GM19463 (cell line): ENCODE results near the gene PASK.

Source experiments
- ATAC-seq: cut with Tn5 transposase; IDR thresholded peaks from one replicate; pipeline ENCODE4 v1.9.1; 2021; ENCODE audit warnings: mild to moderate bottlenecking, moderate library complexity; ENCODE audit not compliant: unreplicated experiment

PASK gene

DNA sequence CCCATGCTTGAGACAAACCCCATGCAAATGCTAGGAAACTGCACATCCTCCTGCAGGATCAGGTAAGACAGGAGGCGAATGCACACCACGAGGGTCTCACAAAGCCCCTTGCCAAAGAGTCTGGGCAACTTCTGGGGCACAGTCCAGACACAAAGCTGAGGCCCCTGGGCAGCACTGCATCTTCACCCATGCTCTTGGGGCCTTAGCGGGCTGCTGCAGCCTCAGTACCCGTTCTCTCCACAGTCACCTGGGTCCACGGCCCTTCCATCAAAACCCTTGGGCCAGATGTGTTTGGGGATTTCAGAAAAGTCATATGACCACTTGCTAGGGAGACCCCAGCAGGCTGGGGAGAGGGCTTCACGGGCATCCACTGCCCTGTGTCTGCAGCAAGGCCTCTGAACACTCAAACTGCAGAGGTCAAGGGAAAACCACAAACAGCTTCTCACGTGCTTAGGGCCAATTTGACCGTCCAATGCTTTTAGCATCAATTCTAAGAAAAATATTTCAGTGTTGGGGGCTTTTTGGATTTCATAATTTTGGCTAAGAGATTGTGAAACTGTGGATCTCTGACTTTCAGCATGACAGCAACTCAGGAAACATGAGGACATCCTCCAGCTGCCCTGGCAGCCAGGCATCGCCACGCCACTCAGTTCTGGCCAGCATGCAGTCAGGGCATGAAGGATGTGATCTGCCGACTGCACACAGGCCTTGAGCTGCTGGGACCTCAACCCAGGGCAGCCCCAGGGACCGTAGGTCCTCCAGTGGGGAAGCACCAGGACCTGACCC, 20.0 kb downstream of the PASK start:
- ATAC-seq = no peak

DNA sequence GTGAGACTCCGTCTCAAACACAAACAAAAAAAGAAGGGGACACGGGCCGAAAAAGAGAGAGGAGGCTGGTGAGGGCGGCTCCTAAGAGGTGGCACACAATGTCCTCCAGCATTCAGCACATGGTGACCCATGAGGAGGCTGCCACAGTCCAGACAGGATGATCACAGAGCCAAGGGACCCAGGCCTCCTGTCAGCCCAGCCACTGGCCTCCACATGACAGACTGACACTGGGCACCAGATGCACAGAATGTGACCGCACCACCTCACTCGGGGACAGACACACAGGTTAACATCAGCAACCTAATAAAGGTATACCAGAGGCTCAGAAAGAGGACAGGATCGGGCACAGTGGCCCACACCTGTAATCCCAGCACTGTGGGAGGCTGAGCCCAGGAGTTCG, 21.0 kb downstream of the PASK start:
- no peak for ATAC-seq

DNA sequence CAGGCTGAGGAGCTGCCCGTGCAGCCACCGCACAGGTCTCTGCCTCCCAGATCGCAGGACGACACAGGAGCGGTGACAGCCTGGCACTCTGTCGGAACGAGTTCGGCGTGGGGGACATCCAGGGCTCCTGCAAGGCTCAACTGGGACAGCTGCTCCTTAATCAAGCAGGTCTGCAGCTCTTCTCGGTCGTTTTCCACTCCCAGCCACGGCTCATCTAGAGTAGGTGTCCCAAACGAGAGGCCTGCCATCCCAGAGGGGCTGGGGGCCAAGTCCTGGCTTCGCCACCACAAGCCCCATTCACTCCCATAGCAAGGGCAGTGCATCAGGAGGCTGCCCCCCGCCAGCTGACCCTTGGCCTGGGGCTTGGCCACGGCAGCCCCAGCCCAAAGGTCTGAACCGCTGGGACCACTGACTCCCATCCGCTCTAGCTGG, 22.5 kb downstream of the PASK start:
- no peak for ATAC-seq

DNA sequence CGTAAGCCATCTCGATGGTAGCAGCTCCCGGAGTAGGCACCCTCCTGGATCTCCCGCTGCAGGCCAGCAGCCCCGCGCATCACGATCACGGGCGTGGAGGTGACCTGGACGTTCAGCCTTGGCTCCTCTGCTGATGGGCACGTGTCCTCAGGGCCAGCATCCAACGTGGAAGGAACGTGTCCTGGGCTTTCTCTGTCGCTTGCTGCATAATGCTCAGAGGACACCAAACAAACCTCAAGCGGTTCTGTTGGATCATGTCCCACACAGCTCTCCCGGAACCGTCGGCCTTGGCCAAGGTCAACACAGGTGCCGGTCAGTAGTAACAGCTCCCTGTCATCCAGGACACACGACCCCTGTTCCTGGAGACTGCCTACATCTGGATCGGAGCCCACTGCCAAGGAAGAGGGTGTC, 23.1 kb downstream of the PASK start:
- no peak for ATAC-seq

DNA sequence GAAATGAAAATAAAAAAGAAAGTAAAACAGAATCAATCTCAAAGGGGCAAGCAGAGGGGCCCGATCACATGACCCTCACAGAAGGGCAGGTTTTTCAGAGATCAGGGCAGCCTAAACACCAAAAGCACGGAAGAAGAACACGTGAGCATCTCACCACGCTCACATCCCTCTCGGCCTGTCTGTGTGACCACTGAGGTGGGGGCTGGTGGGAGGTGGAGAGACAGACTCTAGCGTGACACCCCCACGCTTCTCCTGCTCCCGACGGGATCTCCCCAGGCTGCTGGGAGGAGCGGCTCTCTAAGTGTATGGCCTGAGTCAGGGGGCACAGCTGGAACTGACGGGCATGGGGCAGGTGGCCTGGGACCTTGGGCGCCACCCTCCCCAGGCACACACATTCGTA, 23.6 kb downstream of the PASK start:
- no peak for ATAC-seq

DNA sequence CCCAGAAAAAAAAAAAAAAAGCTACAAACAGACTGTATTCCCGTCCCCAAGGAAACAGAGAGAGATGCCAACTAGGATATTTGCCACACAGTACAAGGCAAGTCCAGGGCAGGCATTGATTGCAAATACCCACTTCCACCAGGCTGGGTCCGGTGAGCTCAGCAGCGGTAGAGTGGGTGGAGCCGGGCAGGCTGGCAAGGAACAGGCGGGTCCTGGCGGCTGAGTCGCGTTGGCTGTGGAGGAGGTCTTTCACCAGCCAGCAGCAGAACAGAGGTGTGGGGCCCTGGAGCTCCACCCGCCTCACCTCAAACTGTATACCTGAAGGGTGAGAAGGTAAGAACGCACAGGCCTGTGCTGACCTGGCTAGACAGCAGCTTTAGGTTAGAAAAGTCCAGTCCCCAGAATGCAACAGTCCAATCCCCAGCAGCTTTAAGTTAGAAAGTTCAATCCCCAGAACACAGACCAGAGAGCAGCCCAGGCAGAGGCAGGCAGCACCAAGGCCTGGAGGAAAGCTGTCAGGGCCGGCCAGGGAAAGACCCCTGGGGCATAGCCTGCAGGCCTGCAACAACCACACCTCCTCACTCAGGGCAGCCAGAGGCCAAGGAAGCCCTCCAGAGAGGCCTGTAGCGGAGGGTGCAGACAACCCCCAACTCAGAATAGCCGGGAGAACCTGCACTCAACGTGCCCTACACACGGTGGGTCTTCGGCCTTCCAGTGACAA, 25.3 kb downstream of the PASK start:
- ATAC-seq = no peak

DNA sequence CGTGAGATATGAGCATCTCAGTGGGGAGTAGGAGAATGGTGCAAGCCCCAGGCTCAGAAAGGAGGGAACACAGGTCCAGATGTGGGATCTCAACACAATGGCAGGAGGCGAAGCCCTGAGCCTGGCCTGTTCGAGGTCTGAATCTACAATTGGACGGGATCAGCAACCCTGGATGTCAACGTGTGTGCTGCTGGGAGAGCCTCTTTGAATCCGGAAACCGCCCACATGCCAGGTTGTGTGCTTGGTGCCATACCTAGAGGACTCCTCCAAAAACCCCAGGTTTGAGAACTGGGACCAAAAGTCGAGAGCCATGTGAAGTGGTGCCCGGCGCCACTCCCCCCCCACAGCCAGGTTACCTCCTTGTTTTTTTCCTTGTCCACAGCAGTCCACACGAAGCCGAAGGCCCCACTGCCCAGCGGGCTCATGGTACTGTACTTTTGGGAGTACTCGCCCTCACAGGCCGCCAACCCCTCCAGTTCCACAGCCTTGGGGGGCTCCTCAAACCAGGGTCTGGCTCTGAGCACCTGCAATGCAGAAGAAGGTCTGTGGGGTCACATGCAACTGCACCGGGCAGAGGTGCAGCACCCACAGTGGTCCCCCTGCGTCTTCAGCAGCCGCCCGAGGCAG, 26.8 kb downstream of the PASK start:
- ATAC-seq = no peak

DNA sequence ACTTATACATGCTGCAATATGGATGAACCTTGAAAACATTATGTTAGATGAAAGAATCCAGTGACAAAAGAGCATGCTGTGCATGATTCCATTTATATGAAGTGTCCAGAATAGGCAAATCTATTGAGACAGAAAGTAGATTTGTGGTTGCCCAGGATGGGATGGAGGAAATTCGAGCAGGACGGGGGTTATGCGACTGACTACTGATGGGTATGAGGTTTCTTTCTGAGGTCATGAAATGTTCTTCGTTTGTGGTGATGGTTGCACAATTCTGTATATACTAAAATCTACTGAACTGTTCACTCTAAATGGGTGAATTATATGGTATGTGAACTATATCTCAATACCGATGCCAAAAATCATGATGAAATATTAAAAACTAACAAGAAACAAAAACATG, 28.3 kb downstream of the PASK start:
- ATAC-seq = no peak

DNA sequence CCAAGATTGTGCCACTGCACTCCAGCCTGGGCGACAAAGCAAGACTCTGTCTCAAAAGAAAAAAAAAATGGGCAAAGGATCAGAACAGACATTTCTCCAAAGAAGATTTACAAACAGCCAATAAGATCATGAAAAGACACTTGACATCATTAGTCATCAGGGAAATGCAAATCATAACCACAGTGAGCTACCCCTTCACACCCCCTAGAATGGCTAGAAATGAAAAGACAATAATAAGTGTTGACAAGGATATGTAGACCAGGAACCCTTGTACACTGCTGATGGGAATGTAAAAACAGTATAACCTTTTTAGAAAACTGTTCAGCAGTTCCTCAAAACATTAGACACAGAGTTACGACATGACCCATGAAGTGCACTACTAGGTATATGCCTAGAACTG, 28.8 kb downstream of the PASK start:
- ATAC-seq = no peak

DNA sequence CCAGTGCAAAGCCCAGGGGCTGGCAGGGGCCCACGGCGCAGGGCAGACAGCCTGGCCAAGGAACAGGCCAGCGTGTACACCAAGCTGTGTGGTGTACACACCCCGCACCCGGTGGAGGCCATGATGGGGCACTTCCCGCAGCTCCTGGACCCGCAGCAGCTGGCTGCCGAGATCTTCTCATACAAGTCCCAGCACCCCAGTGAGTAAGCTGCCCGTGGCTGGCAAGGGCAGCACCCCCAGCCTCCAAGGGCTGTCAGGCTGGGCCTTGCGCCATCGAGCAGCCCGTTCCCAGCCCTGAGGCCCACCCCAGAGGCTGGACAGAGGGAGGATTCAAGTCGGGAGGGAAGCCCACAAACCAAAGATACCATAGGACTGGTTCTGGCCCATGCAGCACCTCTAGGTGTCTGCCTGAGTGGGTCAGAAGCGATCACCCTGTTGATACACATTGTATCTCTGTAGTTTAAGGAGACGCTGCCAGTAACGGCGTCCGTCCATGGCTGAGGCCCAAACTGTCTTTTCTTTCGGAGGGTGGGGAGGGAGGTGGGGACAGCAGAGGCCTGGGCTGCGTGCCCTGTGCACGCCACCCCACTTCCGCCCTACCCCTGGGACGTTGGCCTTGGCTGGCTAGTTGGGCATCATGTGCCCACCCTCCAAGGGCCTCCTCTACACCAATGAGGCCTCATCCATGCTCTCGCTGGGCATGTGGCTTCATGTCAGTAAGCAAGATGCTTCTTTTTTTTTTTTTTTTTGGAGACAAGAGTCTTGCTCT, 30.4 kb downstream of the PASK start:
- ATAC-seq = no peak

DNA sequence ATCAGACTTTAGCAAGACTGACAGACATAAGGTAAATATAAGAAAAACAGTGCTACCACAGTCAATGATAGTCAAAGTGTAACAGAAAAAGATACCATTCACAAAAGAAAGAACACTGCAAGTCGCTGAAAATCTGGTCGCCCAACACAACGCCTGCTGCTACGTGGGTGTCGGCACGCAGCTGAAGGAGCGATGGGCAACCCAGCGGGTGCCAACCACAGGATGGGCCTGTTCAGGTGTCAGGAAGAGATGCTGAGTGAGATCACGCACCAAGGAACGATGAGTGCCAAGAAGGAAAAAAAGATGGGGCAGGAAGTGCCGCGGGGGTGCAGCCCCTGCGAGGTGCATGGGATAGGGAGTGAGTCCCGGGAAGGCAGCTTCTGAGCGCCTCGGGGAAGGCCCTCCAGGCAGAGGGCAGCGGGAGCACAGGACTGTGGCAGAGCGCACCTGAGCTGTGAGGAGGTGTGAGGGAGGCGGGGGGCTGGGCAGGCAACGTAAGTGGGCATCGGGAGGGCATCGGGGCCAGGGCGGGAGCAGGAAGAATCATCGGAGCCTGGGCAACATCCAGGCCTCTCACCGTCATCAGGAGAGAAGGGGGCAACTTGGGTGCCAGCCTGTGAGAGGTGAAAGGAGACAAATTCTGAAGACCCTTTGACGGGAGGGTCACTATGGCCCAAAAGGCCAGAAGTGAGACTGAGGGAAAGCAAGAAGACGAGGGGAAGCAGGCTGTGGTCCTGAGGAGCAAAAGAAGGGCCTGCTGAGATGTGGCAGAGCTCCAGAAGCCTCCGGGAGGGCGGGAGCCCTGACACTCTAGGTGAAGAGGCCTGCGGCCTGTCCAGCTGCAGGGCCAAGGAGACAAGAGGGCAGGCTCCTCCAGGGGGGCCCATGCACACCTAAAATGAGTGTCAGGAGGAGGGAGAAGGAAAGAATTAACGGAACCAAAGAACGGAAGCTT, 32.4 kb downstream of the PASK start:
- ATAC-seq = no peak

DNA sequence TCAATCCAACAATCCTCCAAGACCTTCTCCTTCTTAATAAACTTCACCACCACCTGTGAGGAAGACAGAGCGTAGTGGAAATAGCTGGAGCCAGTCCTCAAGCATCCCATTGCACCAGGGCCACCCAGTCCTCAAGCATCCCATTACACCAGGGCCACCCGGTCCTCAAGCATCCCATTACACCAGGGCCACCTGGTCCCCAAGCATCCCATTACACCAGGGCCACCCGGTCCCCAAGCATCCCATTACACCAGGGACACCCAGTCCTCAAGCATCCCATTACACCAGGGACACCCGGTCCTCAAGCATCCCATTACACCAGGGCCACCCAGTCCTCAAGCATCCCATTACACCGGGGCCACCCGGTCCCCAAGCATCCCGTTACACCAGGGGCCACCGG, 33.9 kb downstream of the PASK start:
- no peak for ATAC-seq

DNA sequence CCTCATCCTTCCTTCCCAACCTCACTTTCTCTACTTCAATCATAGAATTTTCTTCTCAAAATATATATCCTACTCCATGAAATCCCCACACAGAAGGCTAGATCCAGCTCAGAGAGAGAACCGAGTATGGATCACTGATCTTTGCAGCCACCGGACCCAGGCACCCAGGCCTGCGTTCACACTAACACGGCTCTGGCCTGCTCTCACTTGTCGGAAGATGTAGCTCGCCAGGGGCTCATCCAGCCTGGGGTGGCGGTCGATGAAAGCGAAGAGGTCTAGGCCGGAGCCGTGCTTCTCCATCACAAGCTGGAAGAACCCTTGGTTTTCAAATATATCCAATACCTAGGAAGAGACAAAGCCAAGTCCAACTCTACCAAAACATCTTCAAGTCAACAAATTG, 34.4 kb downstream of the PASK start:
- no peak for ATAC-seq

DNA sequence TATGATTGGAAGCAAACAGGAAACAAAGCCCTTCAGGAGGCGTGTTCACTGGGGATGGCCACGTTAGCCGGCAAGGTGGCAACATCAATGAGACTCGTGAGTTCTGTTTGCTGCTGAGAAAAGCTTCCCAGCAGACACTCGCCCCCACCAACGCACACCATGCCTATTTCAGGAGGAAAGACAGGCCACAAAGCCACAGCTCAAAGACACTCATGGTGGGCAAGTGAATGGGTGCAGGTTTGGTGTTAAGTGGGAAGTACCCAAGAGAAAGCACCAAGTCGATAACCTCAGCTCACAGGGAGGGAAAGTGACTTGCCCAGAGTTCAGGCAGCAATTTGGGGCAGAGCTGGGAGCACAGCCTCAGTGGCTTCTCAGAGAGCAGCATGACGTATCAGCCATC, 36.7 kb downstream of the PASK start:
- no peak for ATAC-seq

DNA sequence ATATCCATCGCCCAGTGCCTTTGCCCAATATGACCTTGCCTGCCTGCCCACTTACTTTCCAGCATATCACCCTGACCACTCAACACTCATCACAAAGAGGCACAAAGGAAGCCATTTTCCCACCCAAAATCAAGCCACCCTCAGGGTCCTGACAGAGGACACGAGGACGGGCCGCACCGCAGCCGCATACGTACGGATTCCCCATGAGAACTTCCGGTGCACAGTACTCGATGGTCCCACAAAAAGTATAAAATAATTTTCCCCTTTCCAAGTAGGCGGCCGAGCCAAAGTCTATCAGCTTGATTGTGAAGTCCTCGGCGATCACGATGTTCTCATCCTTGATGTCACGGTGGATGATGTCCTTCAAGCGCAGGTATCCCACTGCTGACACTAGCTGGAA, 37.2 kb downstream of the PASK start:
- ATAC-seq = no peak

DNA sequence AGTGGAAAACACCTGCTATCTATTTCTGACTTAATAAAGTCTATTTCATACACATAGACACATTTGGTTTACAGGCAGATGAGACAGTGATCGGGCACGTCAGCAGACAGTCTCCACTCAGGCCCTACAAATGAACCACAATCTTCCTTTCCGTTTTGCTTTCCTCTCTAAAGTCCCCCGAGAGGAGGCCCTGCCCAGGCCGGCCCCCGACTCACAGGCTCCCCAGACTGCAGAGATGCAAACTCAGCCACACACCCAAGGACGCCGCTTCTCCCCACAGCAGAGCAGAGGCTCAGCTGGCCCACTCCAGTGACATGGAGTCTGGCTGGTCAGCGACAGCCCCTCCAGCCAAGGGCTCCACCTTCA, 37.8 kb downstream of the PASK start:
- ATAC-seq = no peak

DNA sequence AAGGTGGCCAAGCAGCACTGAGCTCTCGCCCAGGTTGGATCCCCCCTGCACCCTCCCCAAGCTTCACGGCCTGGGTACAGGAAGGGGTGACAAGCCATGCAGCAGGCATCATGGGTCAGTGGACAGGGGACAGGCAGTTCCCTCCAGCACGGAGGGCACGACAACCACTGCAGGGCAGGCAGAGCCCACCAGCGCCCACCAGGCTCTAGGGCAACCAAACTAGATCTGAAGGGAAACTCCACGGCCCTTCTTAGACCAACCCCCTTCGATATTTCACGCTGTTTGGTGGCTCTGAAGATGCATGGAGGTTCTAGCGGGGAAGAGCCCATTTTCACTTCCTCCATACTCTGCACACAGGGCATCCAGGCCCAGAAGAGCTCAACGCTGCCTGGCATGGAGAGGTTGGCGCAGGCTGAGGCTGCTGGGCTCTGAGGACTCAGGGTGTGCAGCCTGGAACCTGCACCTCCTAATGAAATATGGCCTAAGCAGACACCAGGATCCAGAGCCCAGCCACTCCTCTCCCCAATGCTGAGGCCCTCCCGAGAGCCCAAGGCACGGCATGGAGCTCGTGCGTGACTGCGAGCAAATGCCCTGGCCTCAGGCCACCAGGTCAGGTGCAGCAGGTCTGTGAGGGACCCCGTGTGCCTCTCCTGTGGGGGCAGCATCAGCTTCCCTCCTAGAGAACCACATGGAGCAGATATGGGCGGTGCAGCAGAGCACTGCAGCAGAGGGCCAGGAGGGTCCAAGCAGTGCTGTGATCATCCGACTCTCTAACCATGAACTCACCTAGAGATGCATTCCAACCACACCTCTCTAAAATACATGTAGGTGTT, 38.4 kb downstream of the PASK start:
- ATAC-seq = no peak

DNA sequence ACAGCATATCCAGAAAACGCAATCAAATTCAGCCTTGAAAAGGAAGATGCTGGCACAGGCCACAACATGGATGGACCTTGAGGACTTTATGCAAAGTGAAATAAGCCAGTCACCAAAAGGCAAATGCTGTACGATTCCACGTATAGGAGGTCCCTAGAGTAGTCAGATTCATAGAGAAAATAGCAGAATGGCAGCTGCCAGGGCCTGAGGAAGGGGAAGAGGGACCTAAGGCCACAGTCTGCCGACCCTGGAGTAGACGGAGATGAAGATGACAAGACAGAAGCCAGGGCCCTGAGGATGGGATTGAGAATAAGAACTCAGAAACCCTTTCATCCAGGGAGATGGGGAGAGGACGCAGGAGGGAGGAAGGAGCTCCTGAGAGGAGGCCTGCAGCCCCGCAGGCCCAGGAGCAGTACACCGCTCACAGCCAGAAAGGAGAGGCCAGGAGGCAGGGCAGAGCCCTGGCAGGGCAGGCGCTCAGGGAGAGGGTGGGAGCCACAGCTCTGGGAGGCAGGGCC, 39.1 kb downstream of the PASK start:
- ATAC-seq = no peak
